Superior temporal gyrus (tissue), 1 donor: Measurements from ENCODE around the gene LGI2.
"Not testable (repeated sequence)": the region's sequence is repeated elsewhere in the genome, so short reads cannot be mapped to it uniquely, and the experiment has no call there.

ENCODE experiments used
- DNase-seq: peaks from one replicate; pipeline ENCODE4 v3.0.0-alpha.2; 2016; ENCODE audit errors: extremely low spot score

LGI2 gene, protein sequence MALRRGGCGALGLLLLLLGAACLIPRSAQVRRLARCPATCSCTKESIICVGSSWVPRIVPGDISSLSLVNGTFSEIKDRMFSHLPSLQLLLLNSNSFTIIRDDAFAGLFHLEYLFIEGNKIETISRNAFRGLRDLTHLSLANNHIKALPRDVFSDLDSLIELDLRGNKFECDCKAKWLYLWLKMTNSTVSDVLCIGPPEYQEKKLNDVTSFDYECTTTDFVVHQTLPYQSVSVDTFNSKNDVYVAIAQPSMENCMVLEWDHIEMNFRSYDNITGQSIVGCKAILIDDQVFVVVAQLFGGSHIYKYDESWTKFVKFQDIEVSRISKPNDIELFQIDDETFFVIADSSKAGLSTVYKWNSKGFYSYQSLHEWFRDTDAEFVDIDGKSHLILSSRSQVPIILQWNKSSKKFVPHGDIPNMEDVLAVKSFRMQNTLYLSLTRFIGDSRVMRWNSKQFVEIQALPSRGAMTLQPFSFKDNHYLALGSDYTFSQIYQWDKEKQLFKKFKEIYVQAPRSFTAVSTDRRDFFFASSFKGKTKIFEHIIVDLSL

DNA sequence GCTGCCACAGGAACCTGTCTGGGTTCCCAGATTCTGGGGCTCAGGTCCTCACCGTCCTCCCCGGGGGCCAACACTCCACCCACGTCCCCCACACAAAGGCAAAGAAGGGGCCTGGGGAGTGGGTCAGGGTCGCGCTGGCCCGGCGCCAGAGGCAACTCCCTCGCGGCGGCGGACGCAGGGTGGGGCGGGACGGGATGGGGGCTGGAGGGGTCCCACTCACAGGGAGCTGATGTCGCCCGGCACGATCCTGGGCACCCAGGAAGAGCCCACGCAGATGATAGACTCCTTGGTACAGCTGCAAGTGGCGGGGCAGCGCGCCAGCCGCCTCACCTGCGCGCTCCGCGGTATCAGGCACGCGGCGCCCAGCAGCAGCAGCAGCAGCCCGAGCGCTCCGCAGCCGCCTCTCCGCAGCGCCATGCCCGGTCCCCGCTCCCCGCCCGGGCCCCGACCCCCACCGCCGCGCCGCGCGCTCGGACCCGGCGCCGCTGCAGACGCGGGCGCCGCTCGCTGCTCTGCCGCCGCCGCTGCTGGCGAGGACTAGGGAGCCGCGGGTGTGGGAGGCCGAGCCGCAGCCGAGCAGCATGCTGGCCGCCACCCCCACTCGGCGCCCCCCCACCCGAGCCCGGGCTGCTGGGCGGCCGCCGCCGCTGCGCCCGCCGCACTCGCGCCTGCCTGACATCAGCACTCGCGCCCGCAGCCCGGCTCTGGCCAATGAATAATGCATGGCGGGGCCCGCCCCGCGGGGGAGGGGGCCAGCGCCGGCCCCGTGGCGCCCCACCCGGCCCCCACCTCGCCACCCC lies at the start of gene LGI2:
LGI2 (minus strand) TSS at position 670 of the 800 bp plus-strand sequence; CDS start at position 417, 253 bp downstream.
- DNase-seq: no peak

GRCh38 chr4:25078523-25078922 lies 47.8 kb upstream of the LGI2 start:
- no peak for DNase-seq

DNA sequence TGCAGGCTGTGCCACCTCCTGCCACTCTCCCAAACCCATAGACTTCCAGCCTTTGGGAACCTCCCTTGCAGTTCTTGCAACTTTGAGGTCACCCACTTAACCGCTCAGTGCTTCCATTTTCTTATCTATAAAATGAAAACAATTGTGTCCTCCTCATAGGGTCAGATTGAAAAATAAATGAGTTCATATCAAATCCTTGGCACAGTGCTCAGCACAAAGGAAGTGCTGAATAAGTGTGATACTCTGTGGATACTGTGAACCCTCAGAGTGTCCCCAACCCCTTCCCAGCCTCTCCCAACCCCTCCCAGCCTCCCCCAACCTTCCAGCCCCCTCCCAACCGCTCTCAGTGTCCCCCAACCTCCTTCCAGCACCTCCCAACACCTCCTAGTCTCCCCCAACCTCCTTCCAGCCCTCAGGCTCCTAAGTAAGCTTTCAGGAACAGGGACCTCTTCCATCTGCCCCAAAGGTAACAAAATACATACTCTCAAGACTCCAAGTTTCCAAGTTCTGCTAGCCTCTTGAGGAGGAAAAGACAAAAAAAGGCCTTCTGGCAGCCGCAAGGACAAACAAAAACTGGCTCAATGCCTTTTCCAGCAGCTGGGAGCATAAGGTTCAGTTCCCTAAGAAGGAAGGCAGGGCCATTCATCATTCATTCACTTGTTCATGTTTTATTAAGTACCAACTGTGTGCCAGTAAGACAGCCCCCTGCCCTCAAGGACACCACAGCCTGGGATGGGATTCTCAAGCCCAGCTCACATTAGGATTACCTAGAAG lies 46.1 kb upstream of the LGI2 start:
- DNase-seq: no peak

GRCh38 chr4:25075851-25076250 lies 45.1 kb upstream of the LGI2 start:
- DNase-seq: no peak

GRCh38 chr4:25075129-25075528 lies 44.4 kb upstream of the LGI2 start:
- DNase-seq: no peak

DNA sequence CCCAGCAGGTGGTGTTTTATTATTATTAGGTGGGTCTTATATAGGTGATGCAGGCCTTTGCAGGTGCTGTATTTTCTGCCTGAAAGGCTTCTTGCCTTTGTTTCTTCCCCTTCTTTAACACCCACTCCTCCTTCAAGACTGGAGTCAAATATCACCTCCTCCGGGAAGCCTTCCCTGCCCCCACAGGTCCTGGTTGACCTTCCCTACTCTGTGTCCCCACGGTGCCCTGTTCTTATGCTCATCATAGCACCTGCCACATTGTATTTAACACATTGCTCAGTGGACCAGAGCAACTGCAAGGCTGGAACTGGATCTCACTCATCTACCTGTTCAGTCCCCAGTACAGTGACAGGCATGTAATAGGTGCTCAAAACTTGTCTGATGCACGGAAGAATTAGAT lies 39.8 kb upstream of the LGI2 start:
- DNase-seq: no peak

DNA sequence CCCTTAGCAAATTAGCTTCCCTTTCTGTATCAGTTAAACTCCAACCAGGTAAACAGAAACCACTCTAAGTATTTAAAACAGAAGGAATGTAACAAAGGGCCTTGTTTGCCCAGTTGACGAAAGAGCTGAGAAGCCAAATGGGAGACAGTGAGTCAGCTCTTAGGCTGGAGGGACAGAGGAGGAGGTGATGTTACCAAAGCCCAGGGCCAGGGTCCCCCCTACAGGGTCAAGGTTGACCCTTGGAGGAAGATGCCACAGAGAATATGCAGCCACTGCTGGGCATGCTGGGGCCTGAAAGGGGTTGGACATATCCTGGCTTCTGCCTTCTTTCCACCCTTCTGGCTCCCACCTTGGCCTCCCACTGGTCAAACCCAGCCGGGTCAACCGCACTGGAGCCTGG lies 38.3 kb upstream of the LGI2 start:
- no peak for DNase-seq

DNA sequence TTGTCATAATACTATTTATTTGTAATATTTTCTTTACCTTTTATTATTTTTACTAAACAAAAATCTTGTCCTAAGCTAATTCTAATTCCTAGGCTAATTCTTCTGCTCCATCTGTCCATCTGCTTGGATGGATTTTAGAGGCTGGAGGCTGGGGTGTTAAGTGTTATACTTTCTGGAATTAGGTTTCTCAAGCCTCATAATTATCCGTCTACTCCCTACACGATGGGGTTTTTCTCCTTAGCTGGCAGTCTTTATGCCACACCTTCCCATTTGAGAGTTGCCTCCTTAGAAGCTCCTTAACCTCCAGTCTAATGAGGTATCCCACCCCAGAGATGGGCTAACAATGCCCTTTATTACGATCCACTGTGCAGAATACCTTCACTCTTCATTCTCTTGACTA lies 37.6 kb upstream of the LGI2 start:
- DNase-seq: no peak

DNA sequence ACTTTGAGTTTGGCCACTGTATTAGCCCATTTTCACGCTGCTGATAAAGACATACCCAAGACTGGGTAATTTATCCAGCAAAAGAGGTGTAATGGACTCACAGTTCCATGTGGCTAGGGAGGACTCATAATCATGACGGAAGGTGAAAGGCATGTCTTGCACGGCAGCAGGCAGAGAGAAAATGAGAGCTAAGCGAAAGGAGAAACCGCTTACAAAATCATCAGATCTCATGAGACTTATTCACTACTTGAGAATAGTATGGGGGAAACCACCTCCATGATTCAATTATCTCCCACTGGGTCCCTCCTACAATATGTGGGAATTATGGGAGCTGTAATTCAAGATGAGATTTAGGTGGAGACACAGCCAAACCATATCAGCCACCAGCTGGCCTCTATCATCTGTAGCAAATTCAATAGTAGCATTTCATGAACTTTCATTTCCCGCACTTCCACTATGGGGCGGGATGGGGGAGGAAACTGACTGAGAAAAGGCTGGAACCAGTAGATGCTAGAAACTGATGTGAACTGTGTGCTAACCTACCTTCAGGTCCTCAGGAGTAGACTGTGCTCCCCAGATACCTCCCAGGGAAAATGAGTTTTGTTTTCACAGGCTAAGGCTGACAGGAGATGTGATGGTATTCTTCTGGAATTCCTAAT lies 35.3 kb upstream of the LGI2 start:
- DNase-seq: no peak

GRCh38 chr4:25065431-25065858 lies 34.7 kb upstream of the LGI2 start:
- no peak for DNase-seq

DNA sequence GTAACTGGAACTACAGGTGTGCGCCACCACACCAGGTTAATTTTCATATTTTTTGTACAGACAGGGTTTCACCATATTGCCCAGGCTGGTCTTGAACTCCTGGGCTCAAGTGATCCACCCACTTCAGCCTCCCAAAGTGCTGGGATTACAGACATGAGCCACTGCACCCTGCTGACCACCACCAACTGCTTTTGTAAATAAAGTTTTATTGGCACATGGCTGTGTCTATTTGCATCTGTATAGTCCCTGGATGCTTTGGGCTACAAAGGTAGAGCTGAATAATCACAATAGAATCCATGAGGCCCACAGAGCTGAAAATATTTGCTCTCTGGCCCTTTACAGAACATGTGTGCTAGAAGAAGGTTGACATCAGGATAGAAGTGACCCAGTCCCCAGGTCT lies 33.7 kb upstream of the LGI2 start:
- not testable (repeated sequence) for DNase-seq

DNA sequence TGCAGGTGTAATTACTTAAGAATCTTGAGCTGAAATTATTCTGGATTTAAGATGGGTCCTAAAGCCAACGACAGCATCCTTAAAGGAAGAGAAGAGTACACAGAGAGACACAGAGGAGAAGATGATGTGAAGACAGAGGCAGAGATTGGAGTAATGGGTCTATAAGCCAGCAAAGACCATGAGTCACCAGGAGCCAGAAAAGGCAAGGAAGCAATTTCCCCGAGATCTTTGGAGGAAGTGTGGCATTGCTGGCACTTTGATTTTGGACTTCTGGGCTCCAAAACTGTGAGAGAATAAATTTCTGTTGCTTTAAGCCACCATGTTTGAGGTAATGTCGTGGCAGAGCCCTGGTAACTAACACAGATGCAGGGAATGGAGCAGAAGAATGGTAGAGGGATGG lies 32.4 kb upstream of the LGI2 start:
- DNase-seq: no peak

DNA sequence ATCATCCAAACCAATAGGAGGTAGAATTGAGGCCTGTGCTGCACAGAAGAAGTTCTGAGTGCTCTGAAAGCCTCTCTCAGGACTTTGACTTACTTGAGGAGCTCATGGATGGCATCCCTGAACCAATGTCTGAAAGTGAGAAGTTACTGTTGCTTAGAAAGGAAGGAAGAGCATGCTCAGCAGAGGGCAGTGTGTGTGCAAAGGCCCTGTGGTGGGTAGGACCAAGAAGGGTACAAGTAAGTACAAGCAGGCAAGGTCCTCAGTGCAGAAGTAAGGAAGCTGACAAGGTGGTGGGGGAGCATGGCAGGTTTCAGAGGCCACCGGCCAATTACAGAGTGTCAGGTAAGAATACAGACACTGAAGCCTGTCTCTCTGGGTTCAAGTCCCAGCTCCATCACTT lies 31.4 kb upstream of the LGI2 start:
- DNase-seq: no peak

DNA sequence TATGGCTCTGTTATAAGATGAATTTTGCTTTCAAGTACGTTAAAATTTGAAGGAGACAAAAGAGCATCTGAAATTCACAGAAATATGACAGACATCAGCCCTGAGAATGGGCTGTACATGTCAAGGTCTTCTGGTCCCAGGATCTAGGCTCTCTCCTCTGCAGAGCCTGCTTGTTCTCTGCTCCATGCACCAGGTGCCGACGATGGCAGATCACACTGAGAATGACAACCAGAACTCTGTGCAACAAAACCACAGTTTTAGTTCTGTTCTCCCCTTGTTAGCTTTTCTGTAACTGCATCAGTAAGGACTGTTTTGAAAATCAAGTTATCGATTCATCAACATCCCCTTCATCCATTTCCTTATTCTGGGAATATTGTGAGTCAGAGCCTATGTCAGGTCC lies 30.9 kb upstream of the LGI2 start:
- no peak for DNase-seq

DNA sequence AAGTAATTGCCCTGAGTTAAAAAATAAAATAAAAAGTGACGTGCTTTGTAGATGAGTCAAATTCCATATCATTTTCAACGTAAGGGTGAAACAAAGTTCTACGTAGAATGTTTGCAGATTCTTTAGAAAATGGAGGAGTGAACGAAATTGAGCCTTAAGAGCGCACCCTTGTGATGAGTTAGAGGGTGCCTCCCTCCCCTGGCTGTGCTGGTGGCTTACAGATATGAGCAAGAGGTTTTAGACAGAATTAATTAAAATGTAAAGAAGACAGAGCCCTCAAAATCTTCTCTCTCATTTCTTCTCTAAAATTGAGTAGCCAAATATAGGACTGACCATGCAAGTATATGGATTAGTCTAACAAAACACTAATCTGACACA lies 30.2 kb upstream of the LGI2 start:
- no peak for DNase-seq

DNA sequence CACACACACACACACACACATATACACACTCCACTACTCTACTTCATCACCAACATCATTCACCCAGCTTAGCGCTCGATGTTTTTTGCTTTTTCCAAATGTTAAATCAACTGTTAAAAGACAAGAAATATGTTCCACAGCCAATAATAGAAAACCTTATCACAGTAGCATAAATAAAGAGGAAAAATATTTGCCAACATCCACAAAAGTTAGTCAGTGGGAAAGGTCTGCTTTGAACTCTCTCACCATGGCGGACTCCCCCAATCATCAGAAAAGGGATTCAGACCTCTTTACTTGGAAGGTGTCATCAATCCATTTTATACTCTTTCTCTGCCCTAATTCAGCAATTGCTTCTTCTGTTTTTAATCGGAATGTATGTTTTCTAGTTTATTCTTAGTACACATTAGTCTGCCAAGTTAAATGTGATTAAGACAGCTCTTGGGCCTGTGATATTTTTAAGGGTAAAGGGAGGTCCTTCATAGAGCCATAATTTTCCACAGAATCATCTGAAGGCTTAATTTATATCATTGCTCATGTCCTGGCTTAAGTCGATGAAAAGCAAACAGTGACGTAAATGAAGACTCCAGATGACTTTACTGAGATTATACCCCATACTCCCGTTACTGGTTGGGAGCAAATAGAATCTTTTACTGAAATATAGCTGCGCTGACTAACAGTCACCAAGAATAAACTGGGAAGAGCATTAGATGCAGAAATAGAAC lies 29.7 kb upstream of the LGI2 start:
- DNase-seq: no peak

DNA sequence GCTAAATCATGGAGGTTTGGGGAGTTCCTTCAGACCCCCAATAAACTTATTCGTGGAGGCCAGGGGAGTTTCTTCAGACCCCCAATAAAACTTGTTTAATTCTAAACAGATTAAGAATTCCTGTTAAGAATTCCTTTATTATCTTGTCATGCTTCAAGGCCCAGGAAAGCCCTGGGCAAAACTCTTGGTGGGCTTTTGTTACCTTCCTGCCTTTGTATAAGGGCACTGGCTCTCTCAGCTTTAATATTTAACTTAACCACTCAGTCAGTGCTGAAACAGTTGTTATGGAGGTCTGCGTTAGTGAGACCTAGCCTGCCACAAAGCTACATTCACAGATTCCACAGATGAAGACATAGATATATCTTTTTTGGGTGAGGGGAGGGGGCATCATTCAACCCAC lies 29.0 kb upstream of the LGI2 start:
- no peak for DNase-seq

DNA sequence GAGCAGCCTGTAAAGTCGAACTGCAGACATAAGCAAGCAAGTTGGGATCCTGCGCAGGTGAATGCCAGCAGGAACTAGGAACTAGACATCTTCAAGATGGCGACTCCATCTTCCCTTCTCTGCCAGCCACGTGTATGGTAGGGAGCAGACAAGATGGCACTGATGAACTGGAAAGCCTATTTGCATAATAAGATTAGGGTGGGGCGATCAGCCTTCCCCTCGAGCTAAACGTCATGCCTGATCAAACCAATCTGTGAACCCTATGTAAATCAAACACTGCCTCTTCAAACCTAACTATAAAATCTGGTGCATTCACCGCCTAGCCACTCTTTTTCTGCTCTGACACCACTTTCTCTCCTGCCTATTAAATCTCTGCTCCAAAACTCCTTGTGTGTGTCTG lies 28.1 kb upstream of the LGI2 start:
- no peak for DNase-seq

DNA sequence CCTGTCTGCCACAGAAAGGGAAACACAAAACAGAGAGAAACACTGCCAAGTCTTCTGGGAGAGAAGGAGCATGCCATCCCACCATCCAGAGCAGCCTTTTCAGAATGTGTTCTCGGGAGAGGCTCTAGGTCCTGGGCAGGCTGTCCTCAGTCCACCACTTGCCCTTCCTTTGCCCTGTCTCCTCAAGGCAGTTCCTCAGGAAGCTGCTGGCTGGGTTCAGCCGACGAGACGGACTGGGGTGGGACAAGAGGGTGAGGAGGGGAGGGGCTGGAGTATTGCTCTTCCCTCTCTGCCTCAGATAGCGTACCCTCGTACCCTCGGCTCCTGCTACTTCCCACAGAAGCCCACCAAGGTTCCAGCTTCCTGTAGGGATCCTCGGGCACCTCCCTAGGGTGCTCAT lies 26.6 kb upstream of the LGI2 start:
- no peak for DNase-seq

DNA sequence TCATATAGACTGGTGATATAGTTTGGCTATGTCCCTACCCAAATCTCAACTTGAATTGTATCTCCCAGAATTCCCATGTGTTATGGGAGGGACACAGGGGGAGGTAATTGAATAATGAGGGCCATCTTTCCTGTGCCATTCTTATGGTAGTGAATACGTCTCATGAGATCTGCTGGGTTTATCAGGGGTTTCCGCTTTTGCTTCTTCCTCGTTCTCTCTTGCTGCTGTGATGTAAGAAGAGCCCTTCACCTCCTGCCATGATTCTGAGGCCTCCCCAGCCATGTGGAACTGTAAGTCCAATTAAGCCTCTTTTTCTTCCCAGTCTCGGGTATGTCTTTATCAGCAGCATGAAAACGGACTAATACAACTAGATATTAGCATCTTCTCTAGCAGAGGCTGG lies 21.3 kb upstream of the LGI2 start:
- DNase-seq: not testable (repeated sequence)

- DNase-seq: no peak
Measured at GRCh38 chr4:25051534-25051933, 20.8 kb upstream of the LGI2 start.
